Ishikawa (cell line): Measurements from ENCODE around the gene RETNLB.
A peak's percentile ranks its signal among the peaks of the same experiment; 100 is the strongest.

Source experiments
- CEBPB ChIP-seq: IDR thresholded peaks from 2 replicates; pipeline ENCODE4 v1.6.1; 2012
- CREB1 ChIP-seq: IDR thresholded peaks from 2 replicates; pipeline ENCODE4 v1.6.1; 2012; ENCODE audit warnings: low read depth
- EGR1 ChIP-seq: IDR thresholded peaks from 2 replicates; pipeline ENCODE4 v1.6.1; 2012
- EP300 ChIP-seq: IDR thresholded peaks from 2 replicates; pipeline ENCODE4 v1.6.1; 2012; ENCODE audit warnings: borderline replicate concordance
- FOXM1 ChIP-seq: IDR thresholded peaks from 2 replicates; pipeline ENCODE4 v1.6.1; 2012; ENCODE audit warnings: low read depth, borderline replicate concordance
- MAX ChIP-seq: IDR thresholded peaks from 2 replicates; pipeline ENCODE4 v1.6.1; 2012
- NFIC ChIP-seq: IDR thresholded peaks from 2 replicates; pipeline ENCODE4 v1.6.1; 2012
- RAD21 ChIP-seq: IDR thresholded peaks from 2 replicates; pipeline ENCODE4 v1.6.1; 2012; ENCODE audit warnings: low read depth
- REST ChIP-seq: IDR thresholded peaks from 2 replicates; pipeline ENCODE4 v1.6.1; 2012; ENCODE audit warnings: low read depth, mild to moderate bottlenecking
- TAF1 ChIP-seq: IDR thresholded peaks from 2 replicates; pipeline ENCODE4 v1.6.1; 2012; ENCODE audit warnings: low read depth, mild to moderate bottlenecking
- TCF12 ChIP-seq: IDR thresholded peaks from 2 replicates; pipeline ENCODE4 v1.6.1; 2012; ENCODE audit warnings: low read depth
- TEAD4 ChIP-seq: IDR thresholded peaks from 2 replicates; pipeline ENCODE4 v1.6.1; 2012
- YY1 ChIP-seq: IDR thresholded peaks from 2 replicates; pipeline ENCODE4 v1.6.1; 2012; ENCODE audit warnings: low read depth
- ZBTB7A ChIP-seq: IDR thresholded peaks from 2 replicates; pipeline ENCODE4 v1.6.1; 2012; ENCODE audit warnings: low read depth
- TF ChIP-seq, protein P1 (sequence below): IDR thresholded peaks from 2 replicates; pipeline ENCODE4 v1.6.1; 2012

RETNLB gene, protein sequence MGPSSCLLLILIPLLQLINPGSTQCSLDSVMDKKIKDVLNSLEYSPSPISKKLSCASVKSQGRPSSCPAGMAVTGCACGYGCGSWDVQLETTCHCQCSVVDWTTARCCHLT

GRCh38 chr3:108757404-108757982 lies at the start of gene RETNLB:
Gene RETNLB (minus strand): TSS chr3:108757410. CDS start chr3:108757185, 225 bp downstream.
- TF ChIP-seq MAX (no peak), TEAD4 (no peak), TCF12 (no peak), YY1 (no peak), RAD21 (no peak), FOXM1 (no peak), CEBPB (no peak), NFIC (no peak), TAF1 (no peak), EP300 (no peak), EGR1 (no peak), CREB1 (no peak), ZBTB7A (no peak), REST (no peak)
- TF ChIP-seq, protein P1, sequence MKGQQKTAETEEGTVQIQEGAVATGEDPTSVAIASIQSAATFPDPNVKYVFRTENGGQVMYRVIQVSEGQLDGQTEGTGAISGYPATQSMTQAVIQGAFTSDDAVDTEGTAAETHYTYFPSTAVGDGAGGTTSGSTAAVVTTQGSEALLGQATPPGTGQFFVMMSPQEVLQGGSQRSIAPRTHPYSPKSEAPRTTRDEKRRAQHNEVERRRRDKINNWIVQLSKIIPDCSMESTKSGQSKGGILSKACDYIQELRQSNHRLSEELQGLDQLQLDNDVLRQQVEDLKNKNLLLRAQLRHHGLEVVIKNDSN = no peak

- TF ChIP-seq EP300 (no peak), TEAD4 (no peak), YY1 (no peak), RAD21 (no peak)
- TF ChIP-seq, protein P1 = no peak
These were observed 49.1 kb upstream of the RETNLB start for GRCh38 chr3:108806316-108806715.

- no peak for TF ChIP-seq EGR1
- no peak for TF ChIP-seq FOXM1
- no peak for TF ChIP-seq YY1
- TF ChIP-seq ZBTB7A = no peak
- no peak for TF ChIP-seq CREB1
- no peak for TF ChIP-seq EP300
These were observed 47.8 kb upstream of the RETNLB start for GRCh38 chr3:108804966-108805365.

DNA sequence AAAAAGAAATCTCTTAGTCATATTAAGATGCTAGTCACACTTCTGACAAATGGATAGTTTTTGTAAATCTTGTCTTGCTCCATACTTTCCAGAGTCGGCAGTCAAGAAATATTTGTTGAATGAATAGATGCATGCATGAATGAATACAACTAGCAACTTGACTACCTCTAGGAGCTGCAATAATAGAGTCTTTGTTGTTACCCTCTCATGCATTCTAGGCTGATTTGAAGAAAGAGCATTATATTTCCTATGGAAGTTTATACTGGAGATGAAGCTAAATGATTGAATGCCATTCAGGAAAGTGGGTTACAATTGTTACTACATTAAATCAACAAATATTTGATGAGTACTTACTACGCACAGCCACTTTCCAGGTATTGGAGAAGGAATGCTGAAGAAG lies 47.2 kb upstream of the RETNLB start:
- TF ChIP-seq REST (no peak), EP300 (peak; percentile 85), CREB1 (no peak), YY1 (no peak), RAD21 (no peak), MAX (no peak), EGR1 (no peak), FOXM1 (peak; percentile 44; the same call in 1 of the 2 replicates), NFIC (peak; percentile 41; the same call in 1 of the 2 replicates), ZBTB7A (no peak), TCF12 (peak; percentile 70), TAF1 (no peak), TEAD4 (peak; percentile 73), CEBPB (peak; percentile 68)
- TF ChIP-seq, protein P1 = no peak

- TF ChIP-seq RAD21 (no peak), TEAD4 (no peak), TAF1 (no peak), REST (no peak), MAX (no peak), NFIC (no peak), CEBPB (no peak)
These were observed 34.3 kb upstream of the RETNLB start for GRCh38 chr3:108791473-108791872.
